GM21786 (cell line): ENCODE results near the gene SDC3.
"Not testable (repeated sequence)": the region's sequence is repeated elsewhere in the genome, so short reads cannot be mapped to it uniquely, and the experiment has no call there.

Experiments
- ATAC-seq: cut with Tn5 transposase; IDR thresholded peaks from one replicate; pipeline ENCODE4 v1.9.1; 2021; ENCODE audit not compliant: unreplicated experiment

SDC3 gene

GRCh38 chr1:30877205-30877912 lies 31.2 kb downstream of the SDC3 start:
- ATAC-seq = no peak

DNA sequence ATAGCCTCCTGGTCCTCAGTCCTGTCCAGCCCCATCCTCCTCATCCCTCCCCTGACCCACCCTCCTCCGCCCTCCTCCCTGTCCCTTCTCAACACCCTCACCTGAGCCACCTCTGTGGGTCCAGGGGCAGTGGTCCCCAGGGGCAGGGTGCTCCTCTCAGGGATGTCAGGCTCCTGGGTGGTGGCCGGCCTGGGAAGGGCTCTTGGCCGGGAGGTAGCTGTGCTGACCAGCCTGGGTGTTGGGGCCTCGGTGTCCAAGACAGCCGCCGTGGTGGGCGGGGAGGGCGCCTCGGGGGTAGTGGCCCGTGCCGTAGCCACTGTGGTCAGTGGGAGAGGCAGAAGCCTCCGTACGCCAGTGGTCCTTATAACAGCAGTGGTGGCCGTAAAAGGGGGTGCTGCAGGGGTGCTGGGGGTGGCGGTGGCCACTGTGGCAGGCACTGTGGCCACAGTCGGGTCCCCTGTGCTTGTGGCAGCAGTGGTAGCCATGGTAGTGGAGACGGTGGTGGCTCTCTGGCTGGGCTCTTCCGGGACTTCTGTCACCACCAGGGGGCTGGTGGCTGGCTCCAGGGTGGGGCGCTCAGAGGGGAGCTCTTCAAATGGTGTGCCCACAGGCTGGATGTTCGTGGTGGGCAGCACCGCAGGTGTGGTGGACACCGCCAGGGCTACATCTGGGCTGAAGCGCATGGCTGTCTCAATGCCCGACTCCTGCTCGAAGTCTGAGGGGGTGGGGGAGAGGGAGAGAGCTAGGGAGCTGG lies 31.9 kb downstream of the SDC3 start:
- ATAC-seq = no peak

DNA sequence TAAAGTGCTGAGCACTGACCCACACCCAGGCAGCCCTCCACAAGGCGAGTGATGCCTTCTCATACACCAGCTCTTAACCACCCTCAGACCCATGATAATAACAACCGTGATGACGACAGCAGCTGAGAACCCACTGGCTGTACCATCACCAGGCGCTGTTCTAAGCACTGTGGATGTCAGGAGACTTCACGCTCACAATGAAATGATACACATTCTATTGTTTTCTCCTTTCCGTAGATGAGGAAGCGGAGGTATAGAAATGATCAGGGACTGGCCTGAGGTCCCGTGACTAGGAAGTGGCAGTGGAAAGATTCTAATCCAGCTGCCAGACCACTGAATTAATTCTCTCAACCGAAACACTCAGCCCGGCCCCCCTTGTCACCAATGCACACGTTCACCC lies 32.6 kb downstream of the SDC3 start:
- no peak for ATAC-seq

DNA sequence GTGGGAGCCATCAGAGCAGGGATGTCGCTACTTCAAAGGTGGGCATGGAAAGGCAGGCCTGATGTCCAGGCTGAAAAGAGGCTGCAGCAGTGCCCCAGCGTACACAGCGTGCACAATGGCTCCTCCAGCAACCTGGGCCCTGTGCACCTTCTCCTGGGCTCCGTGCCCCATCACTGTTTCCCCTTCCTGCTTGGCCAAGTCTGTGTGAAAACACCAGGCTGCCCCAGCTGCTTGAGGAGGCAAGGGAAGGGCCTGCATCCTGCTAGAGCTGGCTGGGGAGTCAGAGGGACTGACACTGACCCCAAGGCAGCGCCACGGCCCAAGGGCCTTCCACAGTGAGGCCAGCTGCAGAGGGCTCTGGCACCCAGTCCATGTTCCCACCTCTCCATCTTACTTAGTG lies 33.4 kb downstream of the SDC3 start:
- ATAC-seq = no peak

- no peak for ATAC-seq
Observed at GRCh38 chr1:30874176-30874575, 34.4 kb downstream of the SDC3 start.

- no peak for ATAC-seq
Observed at GRCh38 chr1:30872948-30873263, 35.7 kb downstream of the SDC3 start.

- no peak for ATAC-seq
Observed at GRCh38 chr1:30872033-30872947, 36.3 kb downstream of the SDC3 start.

DNA sequence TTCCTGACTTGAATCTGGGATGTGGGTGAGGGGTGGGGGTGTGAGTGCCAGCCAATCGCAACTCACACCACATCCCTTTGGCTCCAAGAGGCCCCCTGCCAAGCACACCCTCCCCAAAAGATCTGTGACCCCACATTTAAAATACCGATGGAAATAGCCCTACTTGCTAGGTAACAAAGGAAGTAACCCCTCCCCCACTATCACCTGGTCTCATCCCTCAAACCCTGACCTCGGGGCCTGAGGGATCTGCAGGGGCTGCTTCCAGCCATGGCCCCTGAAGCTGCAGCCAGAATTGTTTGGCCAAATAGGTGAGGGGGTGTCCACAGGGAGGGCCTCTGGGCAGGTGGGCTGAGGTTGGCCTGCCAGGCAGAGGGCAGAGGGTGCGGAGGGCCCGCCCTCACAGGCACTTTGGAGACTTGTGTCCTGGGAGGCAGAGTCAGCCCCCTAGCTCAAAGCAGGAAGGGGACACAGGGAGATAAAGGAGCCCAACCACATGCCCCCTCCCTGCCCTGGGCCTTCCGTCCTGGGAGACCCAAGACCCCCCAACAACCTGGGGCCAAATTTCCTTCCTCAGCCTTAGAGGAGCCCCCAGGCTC lies 37.2 kb downstream of the SDC3 start:
- no peak for ATAC-seq

- no peak for ATAC-seq
Observed at GRCh38 chr1:30870656-30871055, 37.9 kb downstream of the SDC3 start.

DNA sequence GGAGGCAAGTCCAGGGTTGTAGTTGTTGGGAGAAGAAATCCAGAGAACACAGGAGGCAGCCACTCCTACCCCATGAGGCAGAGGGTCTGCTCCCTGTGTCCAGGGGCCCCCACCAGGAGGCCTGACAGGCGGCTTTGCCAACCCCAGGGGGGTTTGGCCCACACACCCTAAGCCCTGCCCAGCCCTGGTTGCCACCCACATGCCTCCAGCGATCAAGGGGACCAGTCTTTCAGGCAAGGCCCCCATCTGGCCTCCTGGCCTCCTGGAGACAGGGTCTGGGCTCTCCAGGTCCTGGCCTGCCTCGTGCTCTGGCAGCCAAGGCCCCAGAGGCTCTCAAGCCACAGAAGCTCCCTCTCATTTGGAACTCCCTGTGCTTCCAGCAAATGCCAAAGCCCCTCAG lies 38.5 kb downstream of the SDC3 start:
- no peak for ATAC-seq

- no peak for ATAC-seq
Observed at GRCh38 chr1:30868833-30869435, 39.6 kb downstream of the SDC3 start.

GRCh38 chr1:30868057-30868456 lies 40.5 kb downstream of the SDC3 start:
- ATAC-seq = not testable (repeated sequence)

GRCh38 chr1:30867537-30867936 lies 41.0 kb downstream of the SDC3 start:
- no peak for ATAC-seq

DNA sequence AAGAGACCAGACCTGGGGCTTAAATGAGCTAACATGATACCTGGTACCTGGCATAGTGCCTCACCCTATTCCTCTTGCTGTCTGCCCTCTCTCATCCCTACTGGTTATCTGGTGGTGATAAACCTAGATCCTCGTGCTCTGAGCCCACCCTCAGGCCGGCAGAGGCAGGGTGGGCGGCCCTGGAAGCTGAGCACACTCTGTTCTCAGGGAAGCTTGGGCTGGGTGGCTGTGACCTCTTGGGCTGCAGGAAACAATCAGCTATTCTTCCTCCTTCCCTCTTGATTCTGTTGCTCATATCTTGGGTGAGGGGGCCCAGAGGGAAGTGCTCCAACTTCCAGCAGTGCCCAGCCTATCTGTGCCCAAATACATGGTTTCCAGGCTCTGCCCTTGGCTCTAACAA lies 42.0 kb downstream of the SDC3 start:
- ATAC-seq = no peak

DNA sequence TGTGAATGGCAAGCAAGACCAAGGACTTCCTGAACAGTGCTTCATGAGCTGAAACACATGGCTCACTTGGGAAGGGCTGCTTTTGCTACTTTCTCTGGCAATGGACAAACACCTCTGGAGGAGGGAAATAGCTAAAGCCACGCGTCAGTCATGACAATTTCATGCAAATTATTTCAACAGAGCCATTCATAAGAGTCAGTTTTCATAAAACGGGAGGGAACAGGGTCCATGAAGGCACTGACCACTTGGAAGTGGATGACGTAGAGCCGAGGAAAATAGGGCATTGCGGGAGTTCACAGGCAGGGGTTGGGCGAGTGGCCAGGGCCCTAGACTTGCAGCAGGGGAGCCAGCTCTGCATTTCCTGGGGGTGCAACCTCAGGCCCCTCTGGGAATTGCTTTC lies 43.9 kb downstream of the SDC3 start:
- ATAC-seq = no peak

GRCh38 chr1:30863858-30864604 lies 44.5 kb downstream of the SDC3 start:
- no peak for ATAC-seq

DNA sequence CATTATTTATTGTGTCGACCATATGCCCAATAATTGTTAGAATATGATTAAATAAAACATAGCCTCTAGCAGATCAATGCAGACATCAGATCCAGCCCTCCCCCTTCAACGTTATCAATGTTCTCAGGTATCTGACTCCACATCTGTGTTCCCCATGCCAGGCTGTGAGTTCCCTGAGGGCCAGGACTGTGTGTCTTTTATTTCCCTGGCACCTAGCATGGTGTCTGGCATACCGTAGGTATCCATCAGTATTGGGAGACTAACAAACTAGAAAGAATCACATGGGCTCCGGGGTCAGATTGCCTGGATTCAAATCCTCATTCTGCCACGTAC lies 48.3 kb downstream of the SDC3 start:
- no peak for ATAC-seq

GRCh38 chr1:30857964-30858363 lies 50.6 kb downstream of the SDC3 start:
- ATAC-seq = no peak

DNA sequence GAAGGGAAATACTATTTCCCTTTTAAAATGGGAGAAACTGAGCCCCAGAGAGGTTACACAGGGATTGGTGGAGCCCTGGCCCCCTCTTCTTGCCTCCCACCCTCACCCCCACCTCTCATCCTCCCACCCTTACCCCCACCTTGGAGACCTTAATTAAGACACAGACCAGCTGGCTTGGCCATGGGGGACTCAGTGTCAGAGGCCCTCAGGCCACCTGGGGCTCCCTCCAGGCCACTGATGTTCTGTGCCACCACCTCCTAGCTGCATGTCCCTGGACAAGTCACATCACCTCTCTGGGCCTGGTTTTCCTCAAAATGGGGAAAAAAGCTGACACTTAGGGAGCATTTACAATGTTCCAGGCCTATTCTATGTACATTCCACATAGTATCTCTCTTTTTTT lies 51.5 kb downstream of the SDC3 start:
- ATAC-seq = no peak

- ATAC-seq = no peak
Observed at GRCh38 chr1:30856260-30856790, 52.2 kb downstream of the SDC3 start.
